D721Med (cell line): Measurements from ENCODE around the gene SAT1.
A peak's percentile ranks its signal among the peaks of the same experiment; 100 is the strongest.
"Not testable (repeated sequence)": the region's sequence is repeated elsewhere in the genome, so short reads cannot be mapped to it uniquely, and the experiment has no call there.

Experiments
- DNase-seq: peaks from one replicate; pipeline ENCODE4 v3.0.0; 2011; ENCODE audit warnings: low spot score; ENCODE audit not compliant: insufficient read length
- FAIRE-seq: peaks from 2 replicates; lab custom pipeline; 2011; peaks lifted over from hg19 to GRCh38; lab: Jason Lieb, UNC
- CTCF ChIP-seq: IDR thresholded peaks from 2 replicates; pipeline ENCODE4 v1.5.1; 2012; ENCODE audit warnings: mild to moderate bottlenecking, control low read depth; ENCODE audit not compliant: insufficient read depth; ENCODE audit errors: missing control alignments

The SAT1 gene

GRCh38 chrX:23782863-23783588, at the start of gene SAT1:
Gene SAT1 (plus strand): TSS chrX:23783173. CDS start chrX:23783352, 179 bp downstream.
- FAIRE-seq, result no peak
- peak; percentile 39 for DNase-seq
- TF ChIP-seq CTCF, result peak; percentile 56

GRCh38 chrX:23736030-23736429, 46.9 kb upstream of the SAT1 start:
- no peak for FAIRE-seq
- DNase-seq, result no peak
- TF ChIP-seq CTCF, result no peak

GRCh38 chrX:23737413-23737812, 45.6 kb upstream of the SAT1 start:
- FAIRE-seq (no peak), DNase-seq (no peak)
- no peak for TF ChIP-seq CTCF

GRCh38 chrX:23742174-23742696, 40.7 kb upstream of the SAT1 start:
- no peak for FAIRE-seq
- DNase-seq, result peak; percentile 19
- no peak for TF ChIP-seq CTCF

GRCh38 chrX:23742697-23743622, 40.0 kb upstream of the SAT1 start, which contains the start of gene ACOT9:
Gene ACOT9 (minus strand): TSS chrX:23743276. CDS start chrX:23743144, 132 bp downstream.
- TF ChIP-seq CTCF, result no peak
- no peak for FAIRE-seq
- peak; percentile 62 for DNase-seq

GRCh38 chrX:23743623-23743971, 39.4 kb upstream of the SAT1 start:
- not testable (repeated sequence) for DNase-seq, FAIRE-seq

GRCh38 chrX:23745786-23746185, 37.2 kb upstream of the SAT1 start:
- FAIRE-seq, result no peak
- no peak for TF ChIP-seq CTCF
- no peak for DNase-seq
